ENCODE data around the gene LIPC. TPM values are rescaled to one million over a fixed set of nuclear protein-coding genes. Genes with fewer than 3 reads are reported as not detected.

LIPC gene
- total and polyA plus RNA-seq, 10 of the 15 experiments (the other 5 are each of a cell fraction or from before 2014, with no cell fraction given): 0.06 to 0.31 (median 0.16) TPM; not detected in 1

GRCh38 chr15:58404722-58405121, 27.1 kb upstream of the LIPC start:
- H2AFZ ChIP-seq (ENCODE audit: control insufficient read depth, low read depth, low read length): no peak overlapping the region
- RAD21 ChIA-PET (ENCODE audit: unreplicated experiment): no interaction called here
- ATAC-seq (no peak), FAIRE-seq (no peak), DNase-seq (ENCODE audit: low read depth, low spot score) (no peak)
- POLR2A ChIA-PET: no interaction called here
- no peak overlapping the region for H3K4me2 ChIP-seq (ENCODE audit: control insufficient read depth, insufficient read depth)
- WGBS (ENCODE audit: insufficient coverage, insufficient replicate concordance, low lambda C conversion rate, missing lambda C conversion rate): 0% methylated on average over 2 of the region's 2 CpGs
- H3K27me3 ChIP-seq (replicated peaks in 1 of 2; ENCODE audit: control insufficient read depth in 2 of 2, insufficient read depth in 2 of 2, low read length in 1 of 2): no peaks in the 10 kb centered on the region
- BruUV-seq (replicated peaks): no TSS peak
- no peaks in the 10 kb centered on the region for H3K4me1 ChIP-seq (ENCODE audit: control insufficient read depth, insufficient read depth, low read length)
- TF ChIP-seq KAT2A (conservative IDR thresholded peaks at IDR 0.05; ENCODE audit: control insufficient read depth, low read depth, low read length): no peak
- no peak for TF ChIP-seq SUPT20H (IDR thresholded peaks at IDR 0.05; ENCODE audit: borderline replicate concordance, control insufficient read depth, low read depth, low read length)
- no peak for TF ChIP-seq ESRRA (IDR thresholded peaks at IDR 0.05; ENCODE audit: low read length)
- no peak for TF ChIP-seq SIN3A (IDR thresholded peaks at IDR 0.05; ENCODE audit: low read depth, low read length)
- no peak for TF ChIP-seq HSF1 (IDR thresholded peaks at IDR 0.05; ENCODE audit: low read depth, low read length)
- TF ChIP-seq BACH1 (IDR thresholded peaks at IDR 0.05; ENCODE audit: borderline replicate concordance): no peak
- no peak for TF ChIP-seq ZNF24 (IDR thresholded peaks at IDR 0.05)
- H4K20me1 ChIP-seq (ENCODE audit: control insufficient read depth, insufficient read depth): no peaks in the 10 kb centered on the region
- SMC1A ChIA-PET (ENCODE audit: uncharacterized antibody, unreplicated experiment): no interaction called here
- H3K36me3 ChIP-seq (ENCODE audit: control insufficient read depth in 2 of 2, insufficient read depth in 2 of 2, low read length in 1 of 2): no peaks in the 10 kb centered on the region
- no peaks in the 10 kb centered on the region for H3K79me2 ChIP-seq (ENCODE audit: control insufficient read depth, insufficient read depth, low read length)
- H3K9ac ChIP-seq (ENCODE audit: control insufficient read depth, insufficient read depth, low read length): no peak overlapping the region
- no peaks in the 10 kb centered on the region for H3K9me3 ChIP-seq (replicated peaks; ENCODE audit: control insufficient read depth, insufficient read depth, low read length)
- CTCF ChIA-PET: no interaction called here
- H3K4me3 ChIP-seq: no peak overlapping the region
- H3K27ac ChIP-seq (ENCODE audit: control insufficient read depth, insufficient read depth): no peak overlapping the region
- in situ Hi-C loops (cut with MboI) (no loop called here), intact Hi-C loops (cut with micrococcal nuclease; ENCODE audit: unreplicated experiment) (no loop called here)

GRCh38 chr15:58405865-58406264, 25.9 kb upstream of the LIPC start:
- ATAC-seq: no peak
- Histone ChIP-seq H3K9me3 (replicated peaks; ENCODE audit: control insufficient read depth, insufficient read depth, low read length) (no peaks in the 10 kb centered on the region), H3K9ac (ENCODE audit: control insufficient read depth, insufficient read depth, low read length) (no peak overlapping the region), H3K36me3 (ENCODE audit: control insufficient read depth in 2 of 2, insufficient read depth in 2 of 2, low read length in 1 of 2) (no peaks in the 10 kb centered on the region), H2AFZ (ENCODE audit: control insufficient read depth, low read depth, low read length) (no peak overlapping the region), H3K27me3 (replicated peaks in 1 of 2; ENCODE audit: control insufficient read depth in 2 of 2, insufficient read depth in 2 of 2, low read length in 1 of 2) (no peaks in the 10 kb centered on the region), H4K20me1 (ENCODE audit: control insufficient read depth, insufficient read depth) (no peaks in the 10 kb centered on the region), H3K4me1 (ENCODE audit: control insufficient read depth, insufficient read depth, low read length) (peaks cover 6% of the 10 kb centered on the region), H3K27ac (ENCODE audit: control insufficient read depth, insufficient read depth) (no peak overlapping the region), H3K4me2 (ENCODE audit: control insufficient read depth, insufficient read depth) (no peak overlapping the region), H3K4me3 (no peak overlapping the region), H3K79me2 (ENCODE audit: control insufficient read depth, insufficient read depth, low read length) (no peaks in the 10 kb centered on the region)
- ChIA-PET SMC1A (ENCODE audit: uncharacterized antibody, unreplicated experiment) (interaction anchor here (0.6 to 1.2 kb wide), 3 partner anchors 14 to 32 kb away, joined by 3 to 4 read pairs (median 3); no protein-coding TSS in a partner anchor), RAD21 (ENCODE audit: unreplicated experiment) (no interaction called here), POLR2A (no interaction called here), CTCF (no interaction called here)
- no TSS peak for BruUV-seq (replicated peaks)
- DNase-seq (ENCODE audit: low read depth, low spot score): no peak
- 40% methylated on average over 3 of the region's 3 CpGs for WGBS (ENCODE audit: insufficient coverage, insufficient replicate concordance, low lambda C conversion rate, missing lambda C conversion rate)
- intact Hi-C loops (cut with micrococcal nuclease; ENCODE audit: unreplicated experiment): no loop called here
- in situ Hi-C loops (cut with MboI): no loop called here
- FAIRE-seq: no peak
- TF ChIP-seq ATF3 (IDR thresholded peaks at IDR 0.05; ENCODE audit: borderline replicate concordance, extremely low read depth, low read depth, low read length) (no peak), ZNF217 (IDR thresholded peaks at IDR 0.05) (no peak), KDM1A (IDR thresholded peaks at IDR 0.05; ENCODE audit: borderline replicate concordance) (no peak), GATAD2B (conservative IDR thresholded peaks at IDR 0.05; ENCODE audit: low read depth) (no peak), PAX5 (IDR thresholded peaks at IDR 0.05; ENCODE audit: borderline replicate concordance, low read depth, low read length) (no peak), ELK1 (IDR thresholded peaks at IDR 0.05; ENCODE audit: low read depth, low read length) (no peak), SRF (IDR thresholded peaks at IDR 0.05; ENCODE audit: low read depth in 2 of 2, low read length in 2 of 2) (no peak), BCL11A (IDR thresholded peaks at IDR 0.05; ENCODE audit: low read depth, low read length) (no peak), IKZF1 (conservative IDR thresholded peaks at IDR 0.05) (no peak), POLR2A (IDR thresholded peaks at IDR 0.05; ENCODE audit: low read depth, low read length) (no peak)

All from GM12878 (cell line).